ENCODE data around the gene LRRC15.
A peak's percentile ranks its signal among the peaks of the same experiment; 100 is the strongest.

Gene LRRC15

DNA sequence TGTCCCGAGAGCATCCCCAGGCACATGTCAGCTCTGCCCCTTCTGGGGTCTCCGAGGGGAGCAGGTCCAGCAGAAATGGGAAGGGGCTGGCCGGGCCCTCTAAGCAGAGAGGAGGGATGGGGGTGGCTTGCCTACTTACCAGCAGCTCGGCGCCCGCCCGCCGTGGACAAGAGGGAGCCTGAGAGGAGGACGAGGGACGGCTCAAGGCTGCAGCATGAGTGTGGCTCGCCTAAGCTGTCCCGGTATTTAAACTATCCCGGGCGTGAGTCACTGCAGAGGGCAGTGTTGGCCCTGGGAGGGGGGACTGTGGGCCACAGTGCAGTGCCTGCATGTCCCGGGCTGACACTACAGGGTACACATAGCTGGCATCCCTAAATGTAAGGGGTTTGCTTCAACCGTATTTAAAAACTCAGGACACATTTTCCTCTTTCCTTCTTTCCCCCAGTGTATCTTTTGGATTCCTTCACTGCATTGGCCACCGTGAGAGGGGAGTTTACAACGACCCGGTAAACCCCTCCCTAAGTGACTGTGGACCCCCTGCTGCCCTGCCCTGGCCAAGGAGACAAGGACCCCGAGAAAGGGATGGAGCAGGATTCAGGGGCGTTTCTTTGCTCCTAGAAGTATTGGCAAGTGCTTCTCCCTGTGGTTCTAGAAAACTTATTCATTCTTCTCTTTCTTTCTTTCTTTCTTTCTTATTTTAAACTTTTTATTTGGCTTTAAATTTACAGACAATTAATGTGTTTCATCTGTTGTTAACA lies at the start of gene LRRC15:
Gene LRRC15, minus strand, starts transcription at position 222 of the 758 bp plus-strand sequence. CDS start 8,700 bp downstream, outside the sequence.
- FAIRE-seq (no peak), DNase-seq (ENCODE audit: insufficient read length, low spot score) (no peak)
- TF ChIP-seq, protein P1, sequence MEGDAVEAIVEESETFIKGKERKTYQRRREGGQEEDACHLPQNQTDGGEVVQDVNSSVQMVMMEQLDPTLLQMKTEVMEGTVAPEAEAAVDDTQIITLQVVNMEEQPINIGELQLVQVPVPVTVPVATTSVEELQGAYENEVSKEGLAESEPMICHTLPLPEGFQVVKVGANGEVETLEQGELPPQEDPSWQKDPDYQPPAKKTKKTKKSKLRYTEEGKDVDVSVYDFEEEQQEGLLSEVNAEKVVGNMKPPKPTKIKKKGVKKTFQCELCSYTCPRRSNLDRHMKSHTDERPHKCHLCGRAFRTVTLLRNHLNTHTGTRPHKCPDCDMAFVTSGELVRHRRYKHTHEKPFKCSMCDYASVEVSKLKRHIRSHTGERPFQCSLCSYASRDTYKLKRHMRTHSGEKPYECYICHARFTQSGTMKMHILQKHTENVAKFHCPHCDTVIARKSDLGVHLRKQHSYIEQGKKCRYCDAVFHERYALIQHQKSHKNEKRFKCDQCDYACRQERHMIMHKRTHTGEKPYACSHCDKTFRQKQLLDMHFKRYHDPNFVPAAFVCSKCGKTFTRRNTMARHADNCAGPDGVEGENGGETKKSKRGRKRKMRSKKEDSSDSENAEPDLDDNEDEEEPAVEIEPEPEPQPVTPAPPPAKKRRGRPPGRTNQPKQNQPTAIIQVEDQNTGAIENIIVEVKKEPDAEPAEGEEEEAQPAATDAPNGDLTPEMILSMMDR (IDR thresholded peaks at IDR 0.05; ENCODE audit: insufficient read depth, missing control alignments) = peak; percentile 20

DNA sequence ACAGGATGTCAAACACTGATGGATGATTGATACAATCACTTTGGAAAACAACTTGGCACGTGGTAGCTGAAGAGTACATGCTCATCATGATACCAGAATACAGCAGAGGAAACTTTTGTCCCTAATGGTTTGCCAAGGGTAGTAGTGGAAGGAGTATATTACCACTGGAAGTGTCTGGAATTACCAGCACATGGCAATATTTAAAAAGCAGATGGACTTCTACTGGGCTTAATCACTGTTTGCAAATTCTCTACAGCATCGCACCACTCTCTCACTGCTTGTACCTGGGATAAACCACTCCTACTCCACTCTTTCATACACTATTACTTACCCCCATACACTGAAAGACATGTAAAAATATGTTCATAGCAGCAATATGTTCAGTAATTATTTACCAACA lies 49.1 kb upstream of the LRRC15 start:
- DNase-seq (ENCODE audit: insufficient read length, low spot score) = no peak
- TF ChIP-seq, protein P1 (IDR thresholded peaks at IDR 0.05; ENCODE audit: insufficient read depth, missing control alignments) = no peak
- peak; percentile 38 for FAIRE-seq

DNA sequence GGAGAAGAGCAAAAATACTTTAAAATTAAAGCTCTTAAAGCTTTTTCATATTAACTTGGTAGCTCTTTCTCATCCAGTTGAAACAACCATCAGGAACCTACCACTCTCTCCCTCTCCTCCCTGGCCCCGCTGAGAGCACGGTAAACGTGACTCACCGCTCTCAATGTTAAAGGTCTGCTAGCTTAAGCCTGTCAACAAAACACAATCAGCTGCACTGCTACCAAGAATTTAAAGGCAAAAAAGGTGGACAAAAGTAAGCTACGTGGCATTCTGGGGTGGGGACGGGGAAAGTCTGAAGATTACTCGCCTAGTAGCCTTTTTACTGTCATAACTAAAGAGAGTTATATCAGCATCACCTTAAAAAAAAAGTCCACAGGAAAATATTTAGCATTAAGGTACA lies 37.9 kb upstream of the LRRC15 start:
- FAIRE-seq (no peak), DNase-seq (ENCODE audit: insufficient read length, low spot score) (no peak)

DNA sequence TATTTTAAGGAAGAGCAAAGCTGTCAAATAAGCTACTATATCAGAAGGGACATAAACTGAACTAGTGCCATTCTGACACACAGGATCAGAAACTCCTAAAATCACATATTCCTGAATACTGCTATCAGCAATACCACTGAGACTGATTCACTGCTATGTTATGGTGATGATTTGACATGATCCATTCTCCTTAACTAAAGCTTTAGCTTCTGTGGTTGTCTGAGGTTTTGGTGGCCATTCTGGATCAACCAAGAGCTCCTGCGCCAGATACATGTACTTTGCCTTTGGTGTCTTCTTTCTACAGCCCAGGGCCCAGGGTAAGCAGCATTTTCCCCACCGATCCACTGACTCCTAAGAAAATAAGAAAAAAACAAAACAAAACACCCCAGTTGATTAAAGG lies 36.2 kb upstream of the LRRC15 start:
- no peak for FAIRE-seq
- DNase-seq (ENCODE audit: insufficient read length, low spot score) = no peak
- TF ChIP-seq, protein P1 (IDR thresholded peaks at IDR 0.05; ENCODE audit: insufficient read depth, missing control alignments) = no peak

More for the DNA sequence above, 37.9 kb upstream of the LRRC15 start:
- TF ChIP-seq, protein P1 (IDR thresholded peaks at IDR 0.05; ENCODE audit: insufficient read depth, missing control alignments) = no peak

DNA sequence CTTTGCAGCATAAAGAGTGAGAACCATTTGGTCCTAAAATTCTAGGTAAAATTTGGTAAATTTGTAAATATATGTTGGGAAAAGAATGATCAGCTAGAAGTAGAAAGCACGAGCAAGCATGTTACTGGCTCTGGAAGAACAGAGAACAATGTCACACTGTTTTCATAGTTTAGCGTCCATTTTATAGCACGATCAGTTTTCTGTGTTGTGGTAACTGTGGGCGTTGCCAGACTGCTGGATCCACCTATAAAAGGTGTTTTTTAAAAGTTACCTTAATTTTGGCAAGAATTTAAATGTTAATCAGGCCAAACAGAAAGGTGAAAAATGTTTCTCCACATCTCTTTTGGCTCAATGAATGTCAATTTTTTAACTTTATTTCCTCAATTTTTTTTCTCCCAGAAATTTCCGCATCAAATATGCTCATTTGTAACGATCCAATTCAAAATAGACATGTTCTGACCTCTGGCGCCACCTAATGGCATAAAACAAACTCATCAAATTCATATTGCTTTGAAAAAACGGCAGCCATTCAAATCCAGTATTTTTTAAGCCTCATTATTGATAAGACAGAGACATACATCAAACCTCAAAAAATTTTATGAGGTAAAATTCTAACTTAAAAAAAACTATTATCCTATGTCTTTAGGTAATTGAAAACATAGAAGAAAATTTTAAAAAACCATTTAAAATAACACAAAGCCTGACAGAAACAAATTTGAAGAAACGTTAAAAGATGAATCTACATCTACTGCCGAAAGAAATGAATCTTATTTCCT lies 35.0 kb upstream of the LRRC15 start:
- TF ChIP-seq, protein P1 (IDR thresholded peaks at IDR 0.05; ENCODE audit: insufficient read depth, missing control alignments) = peak; percentile 70
- FAIRE-seq = peak; percentile 25
- DNase-seq (ENCODE audit: insufficient read length, low spot score) = no peak

DNA sequence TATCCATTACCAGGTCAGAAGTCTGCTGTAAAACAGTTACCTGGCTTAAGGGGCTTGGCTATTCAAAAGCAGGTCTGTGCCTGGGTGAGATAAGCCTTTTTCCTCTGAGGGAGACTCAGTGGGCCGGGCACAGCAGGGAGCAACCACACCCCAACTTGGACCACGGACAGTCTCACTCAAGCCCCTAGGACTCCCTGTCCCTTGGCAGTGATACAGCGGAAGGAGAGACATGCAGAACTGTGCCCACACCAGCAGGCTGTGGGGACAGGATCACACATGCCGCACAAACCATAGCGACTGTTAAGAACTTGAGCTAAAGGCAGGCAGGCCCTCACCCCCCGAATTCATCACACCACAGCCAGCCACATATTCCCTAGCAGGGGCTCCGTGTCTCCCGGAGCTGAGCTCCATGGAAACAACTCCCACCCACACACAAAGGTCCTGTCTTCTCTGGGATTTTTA lies 32.4 kb upstream of the LRRC15 start:
- DNase-seq (ENCODE audit: insufficient read length, low spot score) = no peak
- FAIRE-seq = no peak
- TF ChIP-seq, protein P1 (IDR thresholded peaks at IDR 0.05; ENCODE audit: insufficient read depth, missing control alignments) = no peak

All from D721Med (cell line).